Caco-2 (cell line): ENCODE measurements around the gene PCK1. TPM values are rescaled to one million over a fixed set of nuclear protein-coding genes. Genes with fewer than 3 reads are reported as not detected.

ENCODE experiments used
- BruUV-seq: library from RNA; stranded (reverse); fragments of 400-500 nt; replicated peaks from 2 replicates; lab custom pipeline; 2021; lab: Mats Ljungman, UMichigan
- CTCF ChIA-PET: fragments of 300-600 bp; sonication (Branson Sonifier 250); formaldehyde crosslinking; loops from one replicate; lab custom pipeline; 2022; ENCODE audit warnings: antibody characterized with exemption; lab: Charles Lee
- POLR2A ChIA-PET: fragments of 300-600 bp; sonication (Branson Sonifier 250); formaldehyde crosslinking; loops from one replicate; lab custom pipeline; 2022; ENCODE audit warnings: antibody characterized with exemption; lab: Charles Lee
- DNase-seq, 2 experiments: peaks; one replicate each; pipeline versions ENCODE4 v3.0.0 to v3.0.0-alpha.2; 2020 to 2022
- H3K27me3 ChIP-seq: replicated peaks from 2 replicates; pipeline ENCODE4 v1.6.0; 2011; ENCODE audit warnings: low read length; ENCODE audit not compliant: control insufficient read depth, insufficient read depth
- H3K36me3 ChIP-seq: 2 replicates; pipeline ENCODE4 v1.5.1; 2011; ENCODE audit warnings: low read length; ENCODE audit not compliant: control insufficient read depth, insufficient read depth
- H3K4me1 ChIP-seq: fragments of 250-450 bp; sonication (Bioruptor Pico); 2 replicates; pipeline ENCODE4 v1.5.1; 2020; ENCODE audit warnings: mild to moderate bottlenecking
- H3K4me3 ChIP-seq: 2 replicates; pipeline ENCODE4 v1.5.1; 2011; ENCODE audit warnings: low read depth, mild to moderate bottlenecking, control low read depth, low read length
- H3K9me3 ChIP-seq: fragments of 250-450 bp; sonication (Bioruptor Pico); 2 replicates; pipeline ENCODE4 v1.5.1; 2020; ENCODE audit warnings: mild to moderate bottlenecking, moderate library complexity
- H3K27ac Mint-ChIP-seq: one replicate; pipeline ENCODE4 v1.8.0; 2022; ENCODE audit warnings: mixed read lengths; ENCODE audit not compliant: unreplicated experiment
- H3K27me3 Mint-ChIP-seq: one replicate; pipeline ENCODE4 v1.8.0; 2022; ENCODE audit warnings: mixed read lengths; ENCODE audit not compliant: insufficient read depth, unreplicated experiment
- H3K36me3 Mint-ChIP-seq: one replicate; pipeline ENCODE4 v1.8.0; 2022; ENCODE audit warnings: mild to moderate bottlenecking, mixed read lengths; ENCODE audit not compliant: insufficient read depth, unreplicated experiment
- H3K4me1 Mint-ChIP-seq: one replicate; pipeline ENCODE4 v1.8.0; 2022; ENCODE audit warnings: low read depth, mixed read lengths; ENCODE audit not compliant: unreplicated experiment
- H3K4me3 Mint-ChIP-seq: one replicate; pipeline ENCODE4 v1.8.0; 2022; ENCODE audit warnings: mild to moderate bottlenecking, moderate library complexity, mixed read lengths; ENCODE audit not compliant: unreplicated experiment
- H3K9me3 Mint-ChIP-seq: one replicate; pipeline ENCODE4 v1.8.0; 2022; ENCODE audit warnings: mixed read lengths; ENCODE audit not compliant: unreplicated experiment
- CTCF ChIP-seq, 2 experiments: fragments of 200-600 bp in 1 of 2; IDR thresholded peaks; 1 replicate in 1 of 2; 2 replicates in 1 of 2; pipeline versions ENCODE4 v1.5.1 to v1.8.0; 2011 to 2022; ENCODE audit warnings: antibody characterized with exemption in 1 of 2, control low read depth in 1 of 2, inconsistent platforms in 1 of 2, low read depth in 1 of 2, low read length in 1 of 2, mild to moderate bottlenecking in 1 of 2, moderate library complexity in 1 of 2; ENCODE audit not compliant: insufficient read depth in 1 of 2, severe bottlenecking in 1 of 2, unreplicated experiment in 1 of 2
- intact Hi-C: fragments of 100-400 bp; cut with micrococcal nuclease; formaldehyde crosslinking; loops from one replicate; pipeline ENCODE4 v1.10.0; 2022; ENCODE audit not compliant: unreplicated experiment
- total RNA-seq: library from RNA; stranded (reverse); gene quantifications from 2 replicates; pipeline ENCODE4 v1.2.3, GENCODE V29; 2022

The PCK1 gene
- total RNA-seq, 1 experiment from 2014 or later = not detected

- peak in 1 of 2 experiments; percentile 72 for DNase-seq
- no peak overlapping the region for H3K4me3 ChIP-seq
- no peak overlapping the region for H3K4me3 Mint-ChIP-seq
- no peaks in the 10 kb centered on the region for H3K36me3 ChIP-seq
- H3K27ac Mint-ChIP-seq = no peak overlapping the region
- peaks cover 11% of the 10 kb centered on the region for H3K27me3 Mint-ChIP-seq
- TF ChIP-seq CTCF (IDR thresholded peaks at IDR 0.05; ENCODE audit: insufficient read depth in 1 of 2, low read depth in 1 of 2, low read length in 1 of 2, severe bottlenecking in 1 of 2, unreplicated experiment in 1 of 2) = peak; percentile 92 to 95
- no peaks in the 10 kb centered on the region for H3K9me3 Mint-ChIP-seq
- intact Hi-C loops = loop anchor here (1.0 kb wide), 1 partner anchor 12 kb away; no protein-coding TSS in a partner anchor
- H3K9me3 ChIP-seq = peaks cover 4% of the 10 kb centered on the region; the same call in 1 of the 2 replicates
- no TSS peak for BruUV-seq
- no peaks in the 10 kb centered on the region for H3K4me1 Mint-ChIP-seq
- H3K4me1 ChIP-seq = no peaks in the 10 kb centered on the region
- ChIA-PET POLR2A (no interaction called here), CTCF (interaction anchor here (0.6 to 2.9 kb wide), 9 partner anchors 12 to 1109 kb away, joined by 3 to 17 read pairs (median 3); no protein-coding TSS in a partner anchor)
- no peaks in the 10 kb centered on the region for H3K27me3 ChIP-seq
- no peaks in the 10 kb centered on the region for H3K36me3 Mint-ChIP-seq
Observed at GRCh38 chr20:57582432-57583288, 21.8 kb downstream of the PCK1 start.

GRCh38 chr20:57583289-57584257 is 22.7 kb downstream of the PCK1 start:
- POLR2A ChIA-PET = no interaction called here
- no TSS peak for BruUV-seq
- peaks cover 11% of the 10 kb centered on the region for H3K27me3 Mint-ChIP-seq

More at GRCh38 chr20:57583289-57584257, 22.7 kb downstream of the PCK1 start:
- no peak for TF ChIP-seq CTCF (IDR thresholded peaks at IDR 0.05; ENCODE audit: insufficient read depth in 1 of 2, low read depth in 1 of 2, low read length in 1 of 2, severe bottlenecking in 1 of 2, unreplicated experiment in 1 of 2)
- no peak for DNase-seq
- H3K4me3 ChIP-seq = no peak overlapping the region
- no peaks in the 10 kb centered on the region for H3K36me3 ChIP-seq
- no peaks in the 10 kb centered on the region for H3K4me1 Mint-ChIP-seq
- intact Hi-C loops = loop anchor here (1.0 kb wide), 1 partner anchor 11 kb away; no protein-coding TSS in a partner anchor
- peaks cover 9% of the 10 kb centered on the region for H3K9me3 ChIP-seq
- no peaks in the 10 kb centered on the region for H3K4me1 ChIP-seq
- CTCF ChIA-PET = interaction anchor here (0.6 to 2.9 kb wide), 7 partner anchors 11 to 1073 kb away, joined by 3 to 17 read pairs (median 3); no protein-coding TSS in a partner anchor
- H3K9me3 Mint-ChIP-seq = no peaks in the 10 kb centered on the region
- no peaks in the 10 kb centered on the region for H3K36me3 Mint-ChIP-seq
- H3K27me3 ChIP-seq = no peaks in the 10 kb centered on the region
- H3K27ac Mint-ChIP-seq = no peak overlapping the region
- no peak overlapping the region for H3K4me3 Mint-ChIP-seq
